Left cardiac atrium (tissue), 4 donors: ENCODE data around the gene ZBTB20. TPM values are rescaled to one million over a fixed set of nuclear protein-coding genes. Genes with fewer than 3 reads are reported as not detected.

Experiments
- ATAC-seq, 2 donors: fragments of 200-7000 bp; cut with Tn5 transposase; one replicate each; pipeline ENCODE4 v1.9.1; 2020; ENCODE audit warnings: mild to moderate bottlenecking in 2 of 2, moderate library complexity in 2 of 2
- DNase-seq: peaks from one replicate; pipeline ENCODE4 v3.0.0-alpha.2; 2020
- intact Hi-C, 2 donors: fragments of 100-400 bp; cut with DNase I; formaldehyde crosslinking; loops; one replicate each; pipeline versions ENCODE4 v1.14.1 to v1.15.1; 2022 to 2023
- total RNA-seq, 2 donors: library from RNA; stranded (reverse); fragmentation: NEBNext Ultra II Directional; extraction: Animal tissue kit (Norgen Biotek cat#: 25700); gene quantifications; one replicate each; pipeline ENCODE4 v1.2.1, GENCODE V29; 2021
- donor health status: DM: no; HTN: yes; CAD: no.
- donor health status: DM: no; HTN: yes; CAD: no; lungs with severe emphysema.
- donor health status: DM: yes; HTN: yes; CAD: no.
- donor health status: Dilated cardiomyopathy.

Gene ZBTB20
- total RNA-seq, 2 donors from 2014 or later, result 59.5 to 68.8 TPM

DNA sequence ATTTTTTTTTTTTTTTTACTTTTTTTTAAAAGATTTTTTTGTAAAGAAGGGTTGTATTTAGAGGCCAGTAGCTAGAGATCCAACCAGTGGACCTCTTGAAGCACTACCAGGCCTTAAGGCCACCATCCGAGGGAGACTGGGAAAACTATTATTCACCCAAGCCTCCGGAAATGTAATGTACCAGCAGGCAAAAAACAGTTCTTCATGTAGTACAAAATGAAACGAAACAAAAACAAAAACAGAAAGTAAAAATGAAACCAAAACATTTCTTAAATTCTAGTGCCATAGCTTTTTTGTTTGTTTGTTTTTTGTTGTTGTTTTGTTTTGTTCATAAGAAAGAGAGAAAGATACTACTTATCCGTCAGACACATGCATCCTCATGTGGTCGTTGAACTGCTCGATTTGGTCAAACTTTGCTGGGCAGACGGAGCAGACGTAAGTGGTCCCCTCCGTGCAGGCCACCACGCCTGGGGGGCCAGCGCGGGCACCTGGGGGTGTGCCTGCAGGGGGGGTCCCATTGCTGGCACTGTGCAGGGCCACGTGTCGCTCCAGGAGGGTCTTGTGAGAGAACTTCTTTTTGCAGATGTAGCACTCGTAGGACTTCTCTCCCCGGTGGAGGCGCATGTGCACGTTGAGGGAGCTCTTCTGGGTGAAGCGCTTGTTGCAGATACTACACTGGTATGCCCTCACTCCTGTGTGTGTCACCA lies 808.3 kb downstream of the ZBTB20 start:
- intact Hi-C loops, result loop anchor here in 1 of 2 donors (5.0 kb wide), 1 partner anchor 187 kb away; no protein-coding TSS in a partner anchor
- DNase-seq (no peak), ATAC-seq (no peak)

DNA sequence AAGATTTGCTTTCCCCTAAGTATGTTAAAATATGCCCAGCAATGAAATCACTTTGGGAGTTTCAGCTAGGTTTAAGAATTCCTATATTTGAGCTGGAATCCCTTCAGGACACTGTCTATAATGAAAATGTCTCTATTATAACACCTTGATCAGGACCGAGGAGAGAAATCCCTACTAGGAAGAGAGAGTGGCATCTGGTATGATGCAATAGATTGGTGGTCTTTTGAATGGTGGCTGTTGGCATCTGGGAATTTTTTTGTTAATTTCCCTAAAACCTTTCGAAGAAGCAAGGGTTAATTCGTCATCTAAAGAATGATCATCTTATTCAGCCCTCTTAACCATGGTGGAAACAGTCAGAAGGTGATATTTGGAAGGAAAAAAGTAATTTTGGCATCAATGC lies 810.2 kb downstream of the ZBTB20 start:
- intact Hi-C loops, result loop anchor here in 1 of 2 donors (5.0 kb wide), 1 partner anchor 185 kb away; no protein-coding TSS in a partner anchor
- no peak for ATAC-seq
- no peak for DNase-seq

- DNase-seq, result no peak
- intact Hi-C loops, result loop anchor here in 1 of 2 donors (5.0 kb wide), 1 partner anchor 184 kb away; no protein-coding TSS in a partner anchor
- ATAC-seq, result no peak
Measured at GRCh38 chr3:114336122-114336697, 810.9 kb downstream of the ZBTB20 start.

DNA sequence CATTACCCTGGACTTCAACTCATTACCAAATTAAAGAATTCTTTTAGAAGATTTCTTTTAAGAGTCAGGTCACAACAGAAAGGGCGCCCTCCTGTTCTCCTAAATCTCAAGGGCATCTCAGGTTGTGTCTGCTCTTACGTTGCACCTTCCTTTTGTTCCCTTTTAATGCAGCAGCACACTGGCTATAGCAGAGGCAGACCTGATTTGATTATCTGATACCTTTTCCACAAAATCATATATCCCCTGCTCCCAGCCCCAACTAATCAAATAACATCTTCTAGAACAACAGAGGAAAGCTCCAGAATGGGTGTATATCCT lies 813.2 kb downstream of the ZBTB20 start:
- intact Hi-C loops, result no loop called here
- no peak for ATAC-seq

GRCh38 chr3:114333180-114333922 lies 813.7 kb downstream of the ZBTB20 start:
- intact Hi-C loops, result no loop called here
- no peak for ATAC-seq
- no peak for DNase-seq

More for the DNA sequence above, 813.2 kb downstream of the ZBTB20 start:
- no peak for DNase-seq

DNA sequence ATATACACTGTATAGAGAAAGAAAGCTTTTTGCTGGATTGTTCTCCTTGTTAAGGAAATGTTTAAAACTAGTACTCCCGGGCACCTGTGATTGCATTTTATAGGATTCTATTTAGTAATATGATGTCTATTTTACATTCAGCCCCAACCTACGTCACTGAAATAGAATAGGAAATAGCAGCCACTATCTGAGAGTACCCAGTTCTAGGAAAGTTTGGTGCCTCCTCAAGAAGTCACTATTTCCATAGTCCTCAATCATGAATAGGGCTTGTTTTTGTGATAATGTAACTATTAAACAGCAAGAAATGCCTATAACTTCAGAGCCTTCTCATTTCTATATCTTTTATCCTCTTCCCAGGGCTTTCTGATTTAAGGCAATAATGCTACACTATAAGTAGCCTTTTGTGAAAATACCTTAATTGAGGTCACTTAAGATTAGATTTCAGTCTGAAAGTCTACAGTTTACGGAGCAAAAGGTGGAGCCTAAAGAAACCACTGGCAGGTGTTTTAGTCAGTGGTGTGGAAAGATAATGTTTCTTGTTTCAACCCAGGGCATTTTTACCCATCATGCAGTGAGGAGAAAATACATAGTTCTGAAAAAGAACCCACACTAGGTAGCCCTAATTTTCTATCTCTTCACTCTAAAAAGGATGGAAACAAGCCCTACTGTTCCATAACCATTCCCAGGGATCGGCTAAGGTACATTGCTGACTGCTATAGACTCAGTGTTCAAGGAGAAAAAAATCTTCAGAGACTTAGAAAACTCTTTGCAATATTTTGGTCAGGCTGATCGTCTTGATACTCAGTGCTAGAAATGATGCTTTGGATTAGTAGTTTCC lies 814.5 kb downstream of the ZBTB20 start:
- intact Hi-C loops, result no loop called here
- no peak for DNase-seq
- ATAC-seq, result no peak

GRCh38 chr3:114331710-114332109 lies 815.4 kb downstream of the ZBTB20 start:
- ATAC-seq (no peak), DNase-seq (no peak)
- intact Hi-C loops, result no loop called here

GRCh38 chr3:114331007-114331406 lies 816.1 kb downstream of the ZBTB20 start:
- intact Hi-C loops, result no loop called here
- DNase-seq, result no peak
- ATAC-seq, result no peak

- no peak for DNase-seq
- intact Hi-C loops, result no loop called here
- ATAC-seq, result no peak
Measured at GRCh38 chr3:114329823-114330222, 817.3 kb downstream of the ZBTB20 start.

DNA sequence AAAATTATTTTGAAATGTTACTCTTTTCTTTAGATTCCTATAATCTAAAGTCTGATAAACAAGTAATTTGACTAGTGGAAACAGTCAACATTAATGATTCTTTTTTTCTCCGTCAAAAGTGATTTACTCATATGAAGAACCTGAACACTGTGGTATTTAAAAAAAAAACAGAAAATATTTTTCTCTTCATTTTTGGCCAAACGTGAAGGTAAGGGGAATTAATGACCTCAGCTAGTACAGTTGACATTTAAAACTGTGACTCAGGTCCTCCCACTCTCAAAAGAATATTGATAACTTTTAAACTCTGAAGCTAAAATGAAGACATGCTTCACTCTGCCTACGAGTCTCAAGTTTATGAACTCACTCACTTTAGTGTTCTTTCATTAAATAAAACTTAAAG lies 818.7 kb downstream of the ZBTB20 start:
- DNase-seq (no peak), ATAC-seq (no peak)
- intact Hi-C loops, result no loop called here

- no peak for ATAC-seq
- intact Hi-C loops, result no loop called here
- no peak for DNase-seq
Measured at GRCh38 chr3:114327665-114328064, 819.4 kb downstream of the ZBTB20 start.

- no peak for DNase-seq
- ATAC-seq, result no peak
- intact Hi-C loops, result no loop called here
Measured at GRCh38 chr3:114323546-114324254, 823.4 kb downstream of the ZBTB20 start.

DNA sequence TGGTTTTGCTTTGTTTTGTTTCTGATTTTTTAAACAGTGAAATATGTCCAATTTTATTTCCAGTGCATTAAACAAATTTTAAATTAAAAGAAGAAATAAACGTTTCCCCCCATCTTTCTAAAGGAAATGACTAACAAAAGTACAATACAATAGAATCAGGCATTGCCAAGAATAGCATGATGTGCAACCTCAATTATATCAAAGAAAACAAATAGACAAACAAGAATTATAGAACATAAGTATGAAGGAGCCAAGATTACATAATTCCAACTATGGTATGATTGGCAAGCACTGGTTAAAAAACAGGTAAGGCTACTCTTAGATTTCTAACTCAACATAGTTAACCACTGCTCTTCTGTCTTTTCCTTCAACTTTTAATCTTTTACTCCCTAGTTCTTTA lies 826.8 kb downstream of the ZBTB20 start:
- ATAC-seq, result no peak
- DNase-seq, result no peak
- intact Hi-C loops, result no loop called here

- ATAC-seq (no peak), DNase-seq (no peak)
- intact Hi-C loops, result no loop called here
Measured at GRCh38 chr3:114319453-114319852, 827.6 kb downstream of the ZBTB20 start.

DNA sequence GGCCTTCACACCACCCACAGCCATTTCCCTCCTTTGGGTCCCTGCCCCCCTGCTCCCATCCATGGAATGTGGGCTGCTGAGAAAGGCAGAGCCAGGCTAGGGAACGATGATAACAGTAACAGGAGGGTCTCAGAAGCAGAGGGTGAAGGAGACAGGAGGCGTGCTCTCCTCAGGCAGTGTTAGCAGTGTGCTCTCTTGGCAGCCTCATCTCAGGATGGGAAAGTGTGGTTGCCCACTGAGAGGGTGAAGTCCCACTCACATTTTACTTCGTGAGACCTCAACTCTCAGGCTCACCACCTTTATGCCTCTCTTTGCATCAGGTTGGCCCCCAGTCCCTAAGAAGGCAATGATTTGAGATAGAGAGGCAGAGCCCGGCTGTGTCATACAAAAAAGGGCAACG lies 828.8 kb downstream of the ZBTB20 start:
- DNase-seq (no peak), ATAC-seq (no peak)
- intact Hi-C loops, result no loop called here

DNA sequence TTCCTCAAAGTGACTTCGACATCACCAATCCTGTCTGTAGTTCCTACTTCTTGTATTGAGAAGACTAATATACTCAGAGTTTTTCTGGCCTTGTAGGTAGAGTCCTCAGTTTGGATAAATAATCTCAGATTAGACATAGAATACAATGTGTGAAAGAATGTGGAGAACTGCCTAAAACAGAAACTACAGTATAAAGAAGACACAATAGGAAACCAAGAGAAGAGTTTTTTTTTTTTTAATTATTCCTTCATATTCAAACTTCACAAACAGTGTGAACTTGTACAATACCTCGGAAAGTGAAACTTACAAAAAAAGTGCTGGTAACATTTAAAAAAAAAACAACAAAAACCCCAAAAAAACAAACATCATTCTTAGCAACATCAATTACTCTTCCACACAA lies 832.8 kb downstream of the ZBTB20 start:
- no peak for DNase-seq
- intact Hi-C loops, result no loop called here
- no peak for ATAC-seq

DNA sequence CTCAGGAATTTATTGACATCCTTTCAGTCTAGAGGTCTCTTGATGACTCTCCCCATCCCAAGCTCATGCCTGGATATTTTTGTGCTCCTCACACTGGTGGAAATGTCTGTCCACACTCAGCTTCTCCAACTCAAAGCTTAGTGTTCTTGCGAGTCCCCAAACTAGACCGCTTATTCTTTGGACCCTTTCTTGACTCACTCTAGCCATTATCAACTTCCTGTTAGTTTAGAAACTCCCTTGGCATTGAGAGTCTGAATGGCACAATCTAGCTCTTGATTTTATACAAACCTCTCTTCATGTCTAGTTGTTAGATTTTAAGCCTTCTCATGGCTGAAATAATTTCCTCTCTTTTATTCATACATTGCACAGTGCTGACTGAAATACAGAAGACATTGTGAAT lies 833.7 kb downstream of the ZBTB20 start:
- ATAC-seq (no peak), DNase-seq (no peak)
- intact Hi-C loops, result no loop called here

DNA sequence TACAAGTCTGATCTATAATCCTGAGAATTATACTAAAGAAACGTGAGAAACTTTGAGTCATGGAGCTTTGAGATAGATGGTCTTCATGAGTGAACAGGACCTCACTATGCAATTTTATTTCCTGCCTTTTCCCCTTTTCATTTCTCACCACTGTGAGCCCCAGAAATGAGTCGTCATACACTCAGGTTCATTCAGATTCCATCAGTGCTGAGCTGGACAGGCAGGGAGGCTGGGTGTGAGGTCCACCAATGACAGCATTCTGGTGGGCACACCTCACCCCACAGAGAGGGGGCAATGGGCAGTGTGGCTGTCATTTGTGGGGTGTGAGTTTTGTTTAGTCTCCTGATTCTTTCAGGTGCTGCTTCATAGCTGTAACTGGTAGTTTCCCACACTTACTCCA lies 836.4 kb downstream of the ZBTB20 start:
- DNase-seq, result no peak
- no peak for ATAC-seq
- intact Hi-C loops, result no loop called here

DNA sequence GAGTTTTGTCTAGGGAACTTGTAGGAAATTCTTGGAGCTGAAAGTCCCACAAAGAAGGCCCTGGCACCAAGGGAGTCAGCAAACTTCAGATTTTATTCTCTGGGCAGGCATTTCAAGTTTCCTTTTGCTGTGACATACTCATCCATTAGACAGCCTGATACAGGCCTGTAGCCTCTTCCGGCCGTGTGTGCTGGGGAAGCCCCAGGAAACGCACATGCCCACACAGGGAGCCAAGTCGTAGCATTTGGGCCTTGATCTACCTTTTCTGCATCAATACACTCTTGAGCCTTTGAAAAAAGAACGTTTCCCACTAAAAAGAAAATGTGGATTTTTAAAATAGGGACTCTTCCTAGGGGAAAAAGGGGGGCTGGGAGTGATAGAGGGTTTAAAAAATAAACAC lies 838.3 kb downstream of the ZBTB20 start:
- DNase-seq, result no peak
- ATAC-seq, result peak in 1 of 2 donors; percentile 65
- intact Hi-C loops, result no loop called here
